Uterus (tissue), 2 donors: ENCODE results near the gene SP110.

Source experiments
- CTCF ChIP-seq, 4 experiments: fragments of 200-600 bp in 2 of 4; fragments of 450-650 bp in 2 of 4; sonication (generic) in 2 of 4; IDR thresholded peaks; one replicate each; pipeline ENCODE4 v1.5.1; 2016 to 2019; ENCODE audit warnings: antibody characterized with exemption in 4 of 4, mild to moderate bottlenecking in 2 of 4, moderate library complexity in 1 of 4
- POLR2A ChIP-seq, 2 donors: fragments of 450-650 bp; IDR thresholded peaks; one replicate each; pipeline ENCODE4 v1.6.1; 2016; ENCODE audit warnings: antibody characterized with exemption in 2 of 2, mild to moderate bottlenecking in 1 of 2, moderate library complexity in 1 of 2

GRCh38 chr2:230172156-230172555 lies 47.6 kb downstream of the SP110 start:
- TF ChIP-seq CTCF (IDR thresholded peaks at IDR 0.05) (no peak), POLR2A (IDR thresholded peaks at IDR 0.05) (no peak)
